ENCODE results near the gene RPS24.
"Not testable (repeated sequence)": the region's sequence is repeated elsewhere in the genome, so short reads cannot be mapped to it uniquely, and the experiment has no call there.

The RPS24 gene

GRCh38 chr10:78062296-78062695 lies 28.6 kb downstream of the RPS24 start:
- Mint-ChIP-seq H3K4me1 (peaks cover 21% of the 10 kb centered on the region), H3K36me3 (ENCODE audit: low read depth) (no peaks in the 10 kb centered on the region), H3K9me3 (no peaks in the 10 kb centered on the region), H3K4me3 (no peak overlapping the region), H3K27ac (peak overlapping the region; percentile 62), H3K27me3 (ENCODE audit: low read depth, poor library complexity) (peaks cover 7% of the 10 kb centered on the region)
- no peak for TF ChIP-seq CTCF (IDR thresholded peaks at IDR 0.05)
- DNase-seq, result no peak

- Mint-ChIP-seq H3K4me3 (no peak overlapping the region), H3K27me3 (ENCODE audit: low read depth, poor library complexity) (peaks cover 10% of the 10 kb centered on the region), H3K36me3 (ENCODE audit: low read depth) (no peaks in the 10 kb centered on the region), H3K27ac (no peak overlapping the region), H3K4me1 (peaks cover 21% of the 10 kb centered on the region), H3K9me3 (no peaks in the 10 kb centered on the region)
- DNase-seq, result no peak
- TF ChIP-seq CTCF (IDR thresholded peaks at IDR 0.05), result no peak
Observed at GRCh38 chr10:78063236-78063635, 29.6 kb downstream of the RPS24 start.

- H3K36me3 Mint-ChIP-seq (ENCODE audit: low read depth); H3K27ac Mint-ChIP-seq; H3K9me3 Mint-ChIP-seq; DNase-seq; H3K4me3 Mint-ChIP-seq; H3K27me3 Mint-ChIP-seq (ENCODE audit: low read depth, poor library complexity): not testable (repeated sequence)
- H3K4me1 Mint-ChIP-seq, result peaks cover 21% of the 10 kb centered on the region
Observed at GRCh38 chr10:78064919-78065318, 31.3 kb downstream of the RPS24 start.

GRCh38 chr10:78065611-78066010 lies 31.9 kb downstream of the RPS24 start:
- H3K9me3 Mint-ChIP-seq, result no peaks in the 10 kb centered on the region
- peaks cover 6% of the 10 kb centered on the region for H3K27me3 Mint-ChIP-seq (ENCODE audit: low read depth, poor library complexity)
- no peak overlapping the region for H3K4me3 Mint-ChIP-seq
- no peaks in the 10 kb centered on the region for H3K36me3 Mint-ChIP-seq (ENCODE audit: low read depth)
- peaks cover 21% of the 10 kb centered on the region for H3K4me1 Mint-ChIP-seq
- DNase-seq, result no peak
- TF ChIP-seq CTCF (IDR thresholded peaks at IDR 0.05), result no peak
- H3K27ac Mint-ChIP-seq, result no peak overlapping the region

GRCh38 chr10:78066012-78066411 lies 32.3 kb downstream of the RPS24 start:
- H3K27me3 Mint-ChIP-seq (ENCODE audit: low read depth, poor library complexity), result peaks cover 6% of the 10 kb centered on the region
- TF ChIP-seq CTCF (IDR thresholded peaks at IDR 0.05), result no peak
- H3K4me1 Mint-ChIP-seq, result peaks cover 21% of the 10 kb centered on the region
- H3K4me3 Mint-ChIP-seq, result no peak overlapping the region
- H3K9me3 Mint-ChIP-seq, result no peaks in the 10 kb centered on the region
- H3K36me3 Mint-ChIP-seq (ENCODE audit: low read depth), result no peaks in the 10 kb centered on the region
- no peak for DNase-seq
- H3K27ac Mint-ChIP-seq, result no peak overlapping the region

GRCh38 chr10:78066728-78067430 lies 33.2 kb downstream of the RPS24 start:
- no peaks in the 10 kb centered on the region for H3K36me3 Mint-ChIP-seq (ENCODE audit: low read depth)
- DNase-seq, result no peak
- TF ChIP-seq CTCF (IDR thresholded peaks at IDR 0.05), result no peak
- H3K9me3 Mint-ChIP-seq, result no peaks in the 10 kb centered on the region
- H3K27ac Mint-ChIP-seq, result no peak overlapping the region
- H3K4me1 Mint-ChIP-seq, result peaks cover 21% of the 10 kb centered on the region
- peaks cover 6% of the 10 kb centered on the region for H3K27me3 Mint-ChIP-seq (ENCODE audit: low read depth, poor library complexity)
- H3K4me3 Mint-ChIP-seq, result no peak overlapping the region
